ENCODE measurements around the gene SIGLEC8.

- TF ChIP-seq, protein P1, sequence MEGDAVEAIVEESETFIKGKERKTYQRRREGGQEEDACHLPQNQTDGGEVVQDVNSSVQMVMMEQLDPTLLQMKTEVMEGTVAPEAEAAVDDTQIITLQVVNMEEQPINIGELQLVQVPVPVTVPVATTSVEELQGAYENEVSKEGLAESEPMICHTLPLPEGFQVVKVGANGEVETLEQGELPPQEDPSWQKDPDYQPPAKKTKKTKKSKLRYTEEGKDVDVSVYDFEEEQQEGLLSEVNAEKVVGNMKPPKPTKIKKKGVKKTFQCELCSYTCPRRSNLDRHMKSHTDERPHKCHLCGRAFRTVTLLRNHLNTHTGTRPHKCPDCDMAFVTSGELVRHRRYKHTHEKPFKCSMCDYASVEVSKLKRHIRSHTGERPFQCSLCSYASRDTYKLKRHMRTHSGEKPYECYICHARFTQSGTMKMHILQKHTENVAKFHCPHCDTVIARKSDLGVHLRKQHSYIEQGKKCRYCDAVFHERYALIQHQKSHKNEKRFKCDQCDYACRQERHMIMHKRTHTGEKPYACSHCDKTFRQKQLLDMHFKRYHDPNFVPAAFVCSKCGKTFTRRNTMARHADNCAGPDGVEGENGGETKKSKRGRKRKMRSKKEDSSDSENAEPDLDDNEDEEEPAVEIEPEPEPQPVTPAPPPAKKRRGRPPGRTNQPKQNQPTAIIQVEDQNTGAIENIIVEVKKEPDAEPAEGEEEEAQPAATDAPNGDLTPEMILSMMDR (IDR thresholded peaks at IDR 0.05): no peak
- TF ChIP-seq EZH2 (IDR thresholded peaks at IDR 0.05) (no peak), EZH2phosphoT487 (IDR thresholded peaks at IDR 0.05) (no peak)
Observed at GRCh38 chr19:51497666-51498065, 39.4 kb upstream of the SIGLEC8 start.
